ENCODE results near the gene TTLL11. TPM values are rescaled to one million over a fixed set of nuclear protein-coding genes. Genes with fewer than 3 reads are reported as not detected.
A peak's percentile ranks its signal among the peaks of the same experiment; 100 is the strongest.

Gene TTLL11
- total RNA-seq, 1 donor: 6.2 TPM

DNA sequence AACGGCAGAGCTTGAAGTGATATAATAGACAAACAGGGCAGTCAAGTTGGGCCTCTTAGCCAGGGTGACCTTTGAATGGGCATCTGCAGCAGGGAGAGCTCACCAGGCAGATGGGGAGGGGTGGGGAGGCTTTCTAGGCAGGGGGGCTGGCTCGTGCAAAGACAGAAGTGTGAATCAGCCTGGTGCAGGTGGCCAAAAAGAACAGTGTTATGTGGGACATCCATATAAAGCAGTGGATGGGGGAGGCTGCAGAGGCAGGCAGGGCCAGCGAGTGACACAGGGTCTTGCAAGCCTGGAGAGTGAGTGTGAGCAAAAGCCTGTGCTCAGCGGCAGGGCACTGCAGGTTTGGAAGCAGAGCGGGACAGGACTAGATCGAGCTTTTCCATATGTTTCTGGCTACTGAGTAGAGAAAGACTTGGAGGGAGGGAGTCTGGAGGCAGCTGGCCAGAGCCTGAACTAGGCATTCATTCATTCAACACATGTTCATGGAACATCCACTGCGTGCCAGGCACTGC, 14.2 kb upstream of the TTLL11 start:
- H3K4me1 ChIP-seq (ENCODE audit: insufficient read depth, low read length): no peaks in the 10 kb centered on the region
- H3K27me3 ChIP-seq (ENCODE audit: insufficient read depth, low read length): no peaks in the 10 kb centered on the region
- no peaks in the 10 kb centered on the region for H3K36me3 ChIP-seq (ENCODE audit: insufficient read depth, low read length)
- H3K27ac ChIP-seq (ENCODE audit: low read depth, low read length): no peak overlapping the region
- no peaks in the 10 kb centered on the region for H3K79me2 ChIP-seq (ENCODE audit: insufficient read depth, low read length)
- H3K4me2 ChIP-seq (ENCODE audit: insufficient read depth, low read length): no peak overlapping the region
- peaks cover 3% of the 10 kb centered on the region for H3K9me3 ChIP-seq (ENCODE audit: low read depth, low read length)
- no peak overlapping the region for H3K4me3 ChIP-seq (ENCODE audit: insufficient read depth, low read length)
- no peak overlapping the region for H2AFZ ChIP-seq (ENCODE audit: low read length)
- H4K20me1 ChIP-seq (ENCODE audit: insufficient read depth, low read length): no peaks in the 10 kb centered on the region
- TF ChIP-seq, protein P1, sequence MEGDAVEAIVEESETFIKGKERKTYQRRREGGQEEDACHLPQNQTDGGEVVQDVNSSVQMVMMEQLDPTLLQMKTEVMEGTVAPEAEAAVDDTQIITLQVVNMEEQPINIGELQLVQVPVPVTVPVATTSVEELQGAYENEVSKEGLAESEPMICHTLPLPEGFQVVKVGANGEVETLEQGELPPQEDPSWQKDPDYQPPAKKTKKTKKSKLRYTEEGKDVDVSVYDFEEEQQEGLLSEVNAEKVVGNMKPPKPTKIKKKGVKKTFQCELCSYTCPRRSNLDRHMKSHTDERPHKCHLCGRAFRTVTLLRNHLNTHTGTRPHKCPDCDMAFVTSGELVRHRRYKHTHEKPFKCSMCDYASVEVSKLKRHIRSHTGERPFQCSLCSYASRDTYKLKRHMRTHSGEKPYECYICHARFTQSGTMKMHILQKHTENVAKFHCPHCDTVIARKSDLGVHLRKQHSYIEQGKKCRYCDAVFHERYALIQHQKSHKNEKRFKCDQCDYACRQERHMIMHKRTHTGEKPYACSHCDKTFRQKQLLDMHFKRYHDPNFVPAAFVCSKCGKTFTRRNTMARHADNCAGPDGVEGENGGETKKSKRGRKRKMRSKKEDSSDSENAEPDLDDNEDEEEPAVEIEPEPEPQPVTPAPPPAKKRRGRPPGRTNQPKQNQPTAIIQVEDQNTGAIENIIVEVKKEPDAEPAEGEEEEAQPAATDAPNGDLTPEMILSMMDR (IDR thresholded peaks at IDR 0.05; ENCODE audit: extremely low read depth, low read depth, low read length): no peak
- peak; percentile 70 for DNase-seq (ENCODE audit: insufficient read length, low spot score, missing footprints)

DNA sequence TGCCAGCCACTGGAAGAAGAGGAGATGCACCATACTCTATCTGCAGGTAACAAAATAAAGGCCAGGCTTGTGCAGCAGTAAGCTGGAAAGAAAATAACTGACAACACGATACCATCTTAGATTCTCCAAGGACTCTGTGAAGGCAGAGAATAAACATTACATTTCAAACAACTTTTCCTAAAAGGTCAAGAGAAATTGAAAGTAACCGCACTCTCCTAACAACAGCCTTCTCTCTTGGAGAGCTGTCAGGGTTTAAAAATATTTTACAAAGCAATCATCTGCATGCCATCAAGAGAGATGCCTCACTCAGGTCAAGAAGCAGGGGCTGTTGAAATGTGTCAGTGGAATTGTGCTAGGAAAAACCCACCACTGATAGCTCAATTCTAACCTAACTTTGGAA, 13.5 kb upstream of the TTLL11 start:
- H4K20me1 ChIP-seq (ENCODE audit: insufficient read depth, low read length): no peaks in the 10 kb centered on the region
- no peaks in the 10 kb centered on the region for H3K79me2 ChIP-seq (ENCODE audit: insufficient read depth, low read length)
- H3K4me1 ChIP-seq (ENCODE audit: insufficient read depth, low read length): no peaks in the 10 kb centered on the region
- peak overlapping the region; percentile 47 for H2AFZ ChIP-seq (ENCODE audit: low read length)
- no peaks in the 10 kb centered on the region for H3K36me3 ChIP-seq (ENCODE audit: insufficient read depth, low read length)
- peak overlapping the region; percentile 60 for H3K4me2 ChIP-seq (ENCODE audit: insufficient read depth, low read length)
- H3K27ac ChIP-seq (ENCODE audit: low read depth, low read length): no peak overlapping the region
- H3K9me3 ChIP-seq (ENCODE audit: low read depth, low read length): peaks cover 3% of the 10 kb centered on the region
- no peak overlapping the region for H3K4me3 ChIP-seq (ENCODE audit: insufficient read depth, low read length)
- peak; percentile 73 for DNase-seq (ENCODE audit: insufficient read length, low spot score, missing footprints)
- no peaks in the 10 kb centered on the region for H3K27me3 ChIP-seq (ENCODE audit: insufficient read depth, low read length)
- TF ChIP-seq, protein P1 (IDR thresholded peaks at IDR 0.05; ENCODE audit: extremely low read depth, low read depth, low read length): no peak

DNA sequence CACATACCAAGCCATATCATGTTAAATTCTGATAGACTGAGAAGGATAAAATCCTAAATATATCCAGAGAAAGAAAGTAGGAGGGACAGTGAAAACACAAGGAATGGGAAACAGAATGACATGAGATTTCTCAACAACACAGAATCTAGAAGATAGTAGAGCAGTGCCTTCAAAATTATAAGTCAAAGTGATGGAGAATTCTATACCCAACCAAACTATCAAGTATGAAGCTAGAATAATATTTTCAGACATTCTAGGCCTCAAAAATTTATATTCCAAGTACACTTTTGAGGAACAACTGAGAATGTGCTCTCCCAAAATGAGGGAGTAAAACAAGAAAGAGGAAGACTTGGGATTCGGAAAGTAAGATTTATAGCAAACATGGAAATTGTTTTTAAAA, 10.9 kb upstream of the TTLL11 start:
- Histone ChIP-seq H4K20me1 (ENCODE audit: insufficient read depth, low read length) (no peaks in the 10 kb centered on the region), H3K9me3 (ENCODE audit: low read depth, low read length) (peaks cover 3% of the 10 kb centered on the region), H3K4me1 (ENCODE audit: insufficient read depth, low read length) (no peaks in the 10 kb centered on the region), H3K4me2 (ENCODE audit: insufficient read depth, low read length) (no peak overlapping the region), H3K79me2 (ENCODE audit: insufficient read depth, low read length) (no peaks in the 10 kb centered on the region), H2AFZ (ENCODE audit: low read length) (no peak overlapping the region), H3K27ac (ENCODE audit: low read depth, low read length) (no peak overlapping the region), H3K4me3 (ENCODE audit: insufficient read depth, low read length) (no peak overlapping the region), H3K36me3 (ENCODE audit: insufficient read depth, low read length) (no peaks in the 10 kb centered on the region), H3K27me3 (ENCODE audit: insufficient read depth, low read length) (peaks cover 4% of the 10 kb centered on the region)
- TF ChIP-seq, protein P1 (IDR thresholded peaks at IDR 0.05; ENCODE audit: extremely low read depth, low read depth, low read length): no peak
- DNase-seq (ENCODE audit: insufficient read length, low spot score, missing footprints): no peak

DNA sequence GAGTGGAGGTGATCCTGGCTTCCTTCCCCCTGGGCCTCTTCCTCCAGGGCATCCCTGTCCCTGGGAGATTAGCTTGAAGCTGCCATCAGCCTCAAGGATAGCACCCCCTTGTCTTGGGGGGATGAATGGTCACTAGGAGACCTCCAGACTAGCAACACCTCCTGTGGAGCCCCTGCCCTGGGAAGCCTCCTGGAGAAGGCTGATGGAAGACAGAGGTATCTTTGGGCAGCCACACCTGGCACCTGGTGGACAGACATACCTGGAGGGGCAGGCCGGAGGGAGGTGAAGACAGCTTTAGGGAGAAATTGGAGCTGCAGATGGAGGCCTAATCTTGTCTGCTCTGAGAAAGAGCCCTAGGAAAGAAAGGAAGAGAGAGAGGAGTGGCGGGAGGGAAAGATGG, 9.0 kb upstream of the TTLL11 start:
- H4K20me1 ChIP-seq (ENCODE audit: insufficient read depth, low read length): no peaks in the 10 kb centered on the region
- no peaks in the 10 kb centered on the region for H3K36me3 ChIP-seq (ENCODE audit: insufficient read depth, low read length)
- no peak overlapping the region for H2AFZ ChIP-seq (ENCODE audit: low read length)
- H3K4me1 ChIP-seq (ENCODE audit: insufficient read depth, low read length): no peaks in the 10 kb centered on the region
- H3K4me3 ChIP-seq (ENCODE audit: insufficient read depth, low read length): no peak overlapping the region
- H3K27ac ChIP-seq (ENCODE audit: low read depth, low read length): no peak overlapping the region
- TF ChIP-seq, protein P1 (IDR thresholded peaks at IDR 0.05; ENCODE audit: extremely low read depth, low read depth, low read length): no peak
- peaks cover 4% of the 10 kb centered on the region for H3K27me3 ChIP-seq (ENCODE audit: insufficient read depth, low read length)
- no peaks in the 10 kb centered on the region for H3K79me2 ChIP-seq (ENCODE audit: insufficient read depth, low read length)
- no peak overlapping the region for H3K4me2 ChIP-seq (ENCODE audit: insufficient read depth, low read length)
- H3K9me3 ChIP-seq (ENCODE audit: low read depth, low read length): peaks cover 3% of the 10 kb centered on the region
- DNase-seq (ENCODE audit: insufficient read length, low spot score, missing footprints): no peak
